ENCODE results near the gene CD276. TPM values are rescaled to one million over a fixed set of nuclear protein-coding genes. Genes with fewer than 3 reads are reported as not detected.
"Not testable (repeated sequence)": the region's sequence is repeated elsewhere in the genome, so short reads cannot be mapped to it uniquely, and the experiment has no call there.

CD276 gene
- polyA plus RNA-seq (ENCODE audit: insufficient read length in 10 of 10): 100 to 1,000 TPM; 105 to 175 (median 130) TPM
- long read RNA-seq, donor 1, partial matches to known transcripts: 11 of 16 reads
- long read RNA-seq, donor 1, other reads (novel, unspliced or antisense): 0 of 16 reads
- long read RNA-seq, donor 2, transcript CD276-202 (10 exons, 3,469 nt): major isoform, 6 of 12 reads
- long read RNA-seq, donor 2, partial matches to known transcripts: 5 of 12 reads
- long read RNA-seq, donor 2, other reads (novel, unspliced or antisense): 0 of 12 reads
- long read RNA-seq, donor 3: 0 reads
- long read RNA-seq, donor 4, partial matches to known transcripts: 40 of 43 reads
- long read RNA-seq, donor 4, other reads (novel, unspliced or antisense): 0 of 43 reads
- long read RNA-seq, donor 5, transcript CD276-202 (10 exons, 3,469 nt): major isoform, 6 of 49 reads
- long read RNA-seq, donor 5, partial matches to known transcripts: 41 of 49 reads
- long read RNA-seq, donor 5, other reads (novel, unspliced or antisense): 0 of 49 reads
- long read RNA-seq, donor 6, transcript CD276-202 (10 exons, 3,469 nt): major isoform, 10 of 16 reads
- long read RNA-seq, donor 6, partial matches to known transcripts: 6 of 16 reads
- long read RNA-seq, donor 6, other reads (novel, unspliced or antisense): 0 of 16 reads
- long read RNA-seq, donor 7, transcript CD276-202 (10 exons, 3,469 nt): major isoform, 6 of 12 reads
- long read RNA-seq, donor 7, partial matches to known transcripts: 6 of 12 reads
- long read RNA-seq, donor 7, other reads (novel, unspliced or antisense): 0 of 12 reads
- long read RNA-seq, donor 8, partial matches to known transcripts: 0 of 4 reads
- long read RNA-seq, donor 8, other reads (novel, unspliced or antisense): 0 of 4 reads
- long read RNA-seq, donor 9, partial matches to known transcripts: 5 of 6 reads
- long read RNA-seq, donor 9, other reads (novel, unspliced or antisense): 0 of 6 reads

DNA sequence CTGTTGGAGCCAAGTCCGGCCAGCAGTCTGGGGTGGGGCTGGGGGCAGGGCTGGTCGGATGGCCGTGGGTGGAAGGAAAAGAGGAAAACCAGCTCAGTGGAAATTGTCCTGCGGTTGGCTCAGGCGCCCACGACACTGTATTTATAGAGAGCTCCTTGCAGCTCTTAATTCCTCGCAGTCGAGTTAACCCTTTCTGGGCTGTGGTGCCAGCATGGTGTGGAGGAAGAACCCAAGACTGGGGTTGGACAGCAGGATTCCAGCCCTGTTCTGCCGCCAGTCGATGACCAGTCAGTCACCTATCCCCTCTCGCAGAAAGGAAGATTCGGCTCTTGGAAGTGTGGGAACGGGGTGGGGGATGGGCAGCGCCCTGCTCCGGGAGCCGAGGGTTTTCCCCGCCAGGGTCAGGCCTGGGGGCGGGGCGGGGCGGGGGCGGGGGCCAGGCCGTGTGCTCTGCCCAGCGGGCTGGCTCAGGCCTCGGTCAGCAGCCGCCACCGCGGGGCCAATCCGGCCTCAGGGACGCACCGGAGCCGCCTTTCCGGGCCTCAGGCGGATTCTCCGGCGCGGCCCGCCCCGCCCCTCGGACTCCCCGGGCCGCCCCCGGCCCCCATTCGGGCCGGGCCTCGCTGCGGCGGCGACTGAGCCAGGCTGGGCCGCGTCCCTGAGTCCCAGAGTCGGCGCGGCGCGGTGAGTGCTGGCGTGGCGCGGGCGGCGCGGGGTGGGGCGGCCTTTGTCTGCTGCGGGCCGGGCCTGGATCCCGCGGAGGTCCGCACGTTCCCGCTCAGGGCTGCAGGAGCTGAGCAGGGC, at the start of gene CD276:
TSS of gene CD276 (plus strand) at position 607 of the 804 bp plus-strand sequence. CDS start 15,257 bp downstream, outside the sequence.
- peak in 2 of 3 donors; percentile 76 to 87 for DNase-seq

DNA sequence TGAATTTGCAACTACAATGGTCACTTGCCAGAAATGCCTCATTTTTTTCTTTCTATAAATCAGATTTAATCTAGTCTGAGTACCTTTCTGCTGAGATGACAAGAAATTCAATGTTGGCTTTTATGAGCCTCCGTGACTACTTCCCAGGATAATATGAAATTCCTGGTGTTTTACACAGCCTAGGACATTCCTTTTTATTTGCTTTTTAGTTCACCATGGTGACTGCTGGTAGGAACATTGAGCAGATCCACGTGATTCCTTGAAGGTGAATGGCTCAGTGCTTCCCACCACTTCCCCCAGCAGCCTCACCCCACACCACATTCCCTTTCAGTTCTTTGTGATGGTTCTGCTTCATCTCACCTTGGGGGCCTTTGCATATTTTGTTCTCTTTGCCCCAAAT, 46.7 kb upstream of the CD276 start:
- no peak for DNase-seq

DNA sequence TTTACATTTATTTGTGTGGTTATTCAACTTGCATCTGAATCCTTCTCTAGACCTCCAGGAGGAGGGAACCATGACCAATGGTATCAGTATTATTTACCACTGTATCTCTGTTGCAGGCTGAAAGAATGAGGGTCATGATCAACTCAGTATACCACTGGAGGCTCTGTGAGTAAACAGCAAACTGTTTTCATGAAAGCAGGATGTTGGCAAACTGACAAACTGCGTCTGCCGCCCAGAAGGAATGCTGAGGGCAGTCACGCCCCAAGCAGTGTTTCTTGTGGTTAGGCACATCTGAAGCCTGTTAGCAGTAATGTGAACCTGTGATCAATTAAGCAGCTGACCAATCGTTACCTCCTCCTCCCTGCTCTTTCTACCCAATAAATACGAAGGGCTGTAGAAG, 44.7 kb upstream of the CD276 start:
- DNase-seq: not testable (repeated sequence)

DNA sequence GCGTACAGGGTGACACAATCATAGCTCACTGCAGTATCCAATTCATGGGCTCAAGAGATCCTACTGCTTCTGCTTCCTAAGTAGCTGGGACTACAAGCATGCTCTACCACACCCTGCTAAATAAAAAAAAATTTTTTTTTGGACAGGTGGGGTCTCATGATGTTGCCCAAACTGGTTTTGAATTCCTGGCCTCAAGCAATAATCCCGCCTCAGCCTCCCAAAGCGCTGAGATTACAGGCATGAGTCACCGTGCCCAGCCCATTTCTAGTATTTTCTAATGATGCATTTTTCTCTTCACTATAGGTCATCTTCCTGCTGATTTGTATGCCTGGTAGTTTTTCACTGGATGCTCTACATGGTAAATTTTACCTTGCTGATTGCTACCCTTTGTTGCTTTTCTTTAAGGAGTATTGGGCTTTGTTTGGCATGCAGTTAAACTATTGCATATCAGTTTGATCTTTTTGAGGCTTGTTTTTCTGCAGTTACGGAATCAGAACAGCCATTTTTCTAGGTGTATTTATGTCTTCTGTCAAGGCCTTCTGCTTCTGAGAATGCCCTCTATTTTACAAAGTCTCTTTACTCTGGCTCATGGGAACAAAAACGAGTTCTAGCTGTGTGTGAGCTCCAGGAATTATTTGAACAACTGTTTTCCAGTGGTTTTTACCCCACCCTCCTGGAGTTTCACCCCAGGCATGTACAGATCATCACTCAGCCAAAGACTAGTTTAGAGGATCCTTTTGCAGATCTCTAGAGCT, 36.7 kb upstream of the CD276 start:
- DNase-seq: no peak

DNA sequence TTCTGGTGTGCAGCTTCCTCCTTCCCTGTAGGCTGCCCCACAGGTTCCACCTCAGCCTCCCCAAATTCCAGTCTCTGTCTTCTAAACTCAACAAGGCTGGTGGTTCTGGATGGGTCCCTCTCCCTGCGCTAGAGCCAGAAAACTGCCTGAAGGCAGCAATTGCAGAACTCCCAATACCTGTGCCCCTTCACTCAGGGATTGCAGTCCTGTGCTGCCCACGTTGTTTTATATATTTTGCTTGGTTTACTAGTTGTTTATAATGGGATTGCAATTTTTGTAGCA, 36.2 kb upstream of the CD276 start:
- DNase-seq: no peak

DNA sequence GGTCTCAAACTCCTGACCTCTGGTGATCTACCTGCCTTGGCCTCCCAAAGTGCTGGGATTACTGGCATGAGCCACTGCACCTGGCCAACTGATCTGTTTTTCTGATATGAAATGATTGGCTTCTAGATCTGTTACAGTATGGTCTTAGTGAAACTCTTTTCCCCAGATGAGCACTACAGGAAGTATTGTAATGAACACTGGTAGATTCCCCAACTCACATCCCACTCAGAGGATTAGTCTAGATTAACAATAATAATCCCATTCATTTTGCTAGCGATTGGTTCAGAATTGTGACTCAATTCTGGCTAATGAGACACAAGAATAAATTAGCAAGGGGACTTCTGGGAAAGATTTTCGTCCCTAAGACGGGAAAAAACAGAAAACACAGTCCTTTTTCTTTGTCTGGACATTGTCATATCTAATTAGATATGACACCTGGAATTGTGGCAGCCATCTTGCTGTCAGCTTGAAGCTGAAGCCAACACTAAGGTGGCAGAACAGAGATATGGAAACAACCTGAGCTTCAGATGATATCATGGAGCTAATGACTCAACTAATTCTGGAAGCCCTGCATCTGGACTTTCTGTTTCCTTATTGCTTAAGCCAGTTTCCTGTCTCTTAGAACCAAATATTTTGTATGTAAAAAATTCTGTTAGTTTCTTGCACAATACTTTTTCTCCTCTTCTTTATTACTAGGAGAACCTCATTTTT, 33.6 kb upstream of the CD276 start:
- no peak for DNase-seq

DNA sequence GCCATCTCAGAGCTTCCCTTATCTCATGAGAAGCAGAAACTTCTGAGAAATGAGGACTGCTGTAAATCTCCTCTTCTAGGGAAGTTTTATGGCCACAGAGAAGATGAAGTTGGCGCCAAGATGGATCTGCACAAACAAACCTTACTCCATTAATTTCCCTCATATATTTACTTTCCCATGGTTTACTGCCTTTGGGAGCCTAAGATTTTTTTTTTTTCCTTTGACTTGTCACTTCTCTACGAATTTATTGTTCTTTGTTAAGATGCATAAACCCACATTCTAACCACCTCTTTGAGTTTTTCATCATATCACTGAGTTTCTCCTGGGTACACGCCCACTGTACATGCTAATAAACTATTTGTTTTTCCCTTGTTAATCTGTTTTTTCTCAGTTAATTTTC, 29.5 kb upstream of the CD276 start:
- DNase-seq: no peak

DNA sequence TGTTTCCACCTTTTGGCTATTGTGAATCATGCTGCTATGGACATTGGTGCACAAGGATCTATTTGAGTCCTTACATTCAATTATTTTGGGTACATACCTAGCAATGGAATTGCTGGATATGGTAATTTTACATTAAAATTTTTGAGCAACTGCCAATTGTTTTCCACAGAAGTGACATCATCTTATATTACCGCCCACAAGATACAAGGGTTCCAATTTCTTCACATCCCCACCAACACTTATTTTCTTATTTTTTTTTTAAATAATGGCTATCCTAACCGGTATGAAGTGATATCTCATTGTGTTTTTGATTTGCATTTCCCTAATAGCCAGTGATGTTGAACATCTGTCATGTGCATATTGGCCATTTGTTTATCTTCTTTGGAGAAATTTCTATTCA, 28.5 kb upstream of the CD276 start:
- no peak for DNase-seq

DNA sequence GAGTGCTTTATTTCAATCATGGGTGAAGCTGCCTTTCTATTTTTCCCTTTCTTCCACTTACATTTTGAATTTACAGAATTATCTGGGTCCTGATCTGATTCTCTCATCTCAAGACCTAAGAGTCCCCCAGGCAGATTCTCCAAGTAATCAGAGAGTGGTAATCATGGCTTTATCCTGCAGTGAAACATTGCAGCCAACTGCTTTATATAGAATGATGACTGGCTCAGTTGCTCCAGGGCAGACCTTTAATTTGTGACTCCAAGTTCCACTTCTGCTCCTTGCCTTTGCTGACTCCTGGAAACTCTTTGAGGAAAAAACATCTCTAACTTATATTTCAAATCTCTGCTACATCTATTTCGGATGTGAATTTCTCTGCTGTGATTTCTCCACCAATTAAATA, 25.5 kb upstream of the CD276 start:
- DNase-seq: no peak

DNA sequence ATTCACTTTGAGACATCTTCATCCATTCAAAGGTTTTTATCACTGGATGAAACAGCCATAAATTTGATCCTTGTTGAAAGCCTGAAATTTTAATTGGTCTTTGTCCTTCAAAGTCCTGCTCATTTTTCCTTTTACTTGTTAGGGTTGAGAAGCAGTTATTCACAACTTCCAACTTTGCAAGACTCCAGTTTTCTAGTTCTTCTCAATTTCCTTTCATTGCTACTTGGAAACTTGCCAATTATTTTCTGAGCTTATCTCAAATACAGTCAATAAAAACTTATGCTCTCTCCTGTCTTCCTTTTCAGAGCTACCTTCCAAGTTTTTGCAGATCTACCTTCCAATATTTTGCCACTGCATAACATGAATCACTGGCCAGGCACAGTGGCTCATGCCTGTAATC, 23.7 kb upstream of the CD276 start:
- no peak for DNase-seq

DNA sequence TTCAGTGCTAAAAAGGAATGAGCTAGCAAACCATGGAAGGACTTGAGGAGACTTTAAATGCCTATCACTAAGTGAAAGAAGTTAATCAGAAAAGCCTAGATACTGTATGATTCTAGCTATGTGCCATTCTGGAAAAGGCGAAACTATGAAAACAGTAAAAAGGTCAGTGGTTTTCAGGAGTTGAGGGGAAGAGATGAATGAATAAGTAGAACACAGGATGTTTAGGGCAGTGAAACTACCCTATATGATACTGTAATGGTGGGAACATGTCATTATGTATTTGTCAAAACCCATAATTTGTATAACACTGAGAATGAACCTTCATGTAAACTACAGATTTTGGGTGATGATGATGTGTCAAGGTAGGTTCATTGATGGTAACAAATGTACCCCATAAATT, 9.6 kb upstream of the CD276 start:
- no peak for DNase-seq

DNA sequence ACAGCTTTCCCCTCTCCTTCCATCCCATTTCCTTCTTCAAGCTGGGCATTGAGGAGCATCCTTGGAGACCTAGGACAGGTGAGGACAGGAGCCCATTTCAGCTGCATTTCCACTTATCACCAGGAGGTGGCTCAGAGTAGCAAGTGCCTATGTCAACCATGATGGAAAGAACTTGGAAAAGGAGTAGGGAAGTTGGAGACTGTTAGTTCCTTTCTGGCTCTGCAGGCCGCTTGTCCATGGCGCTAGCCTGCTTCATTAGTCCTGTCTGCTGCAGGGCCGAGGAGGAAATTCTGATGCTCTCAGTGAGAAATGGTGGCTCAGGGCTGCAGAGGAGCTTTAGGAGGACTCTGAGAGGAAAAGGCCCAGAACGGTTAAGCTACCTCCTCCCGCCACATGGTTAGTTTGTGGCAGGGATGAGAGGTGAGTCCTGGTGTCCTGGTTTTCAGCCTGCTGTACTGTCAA, 7.0 kb upstream of the CD276 start:
- DNase-seq: peak; percentile 55 to 87 (median 79)

DNA sequence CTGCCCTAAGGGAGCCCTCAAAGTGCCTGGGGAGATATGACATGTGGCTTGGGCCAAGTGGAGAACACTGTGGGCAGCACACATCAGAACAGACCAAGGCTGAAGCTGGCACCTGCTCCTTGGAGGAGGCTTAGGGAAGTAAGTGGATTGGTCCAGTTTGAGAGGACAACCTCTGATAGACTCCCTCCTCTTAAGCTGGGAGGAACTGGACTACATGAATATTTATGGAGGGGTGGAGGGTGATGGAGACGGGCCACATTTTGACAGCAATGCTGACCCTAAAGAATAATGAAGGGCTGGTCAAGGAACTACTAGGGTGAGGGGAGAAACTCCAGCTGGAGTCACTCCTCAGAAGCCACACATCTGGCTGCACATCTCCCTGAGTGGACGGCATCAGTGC, 6.5 kb upstream of the CD276 start:
- no peak for DNase-seq

DNA sequence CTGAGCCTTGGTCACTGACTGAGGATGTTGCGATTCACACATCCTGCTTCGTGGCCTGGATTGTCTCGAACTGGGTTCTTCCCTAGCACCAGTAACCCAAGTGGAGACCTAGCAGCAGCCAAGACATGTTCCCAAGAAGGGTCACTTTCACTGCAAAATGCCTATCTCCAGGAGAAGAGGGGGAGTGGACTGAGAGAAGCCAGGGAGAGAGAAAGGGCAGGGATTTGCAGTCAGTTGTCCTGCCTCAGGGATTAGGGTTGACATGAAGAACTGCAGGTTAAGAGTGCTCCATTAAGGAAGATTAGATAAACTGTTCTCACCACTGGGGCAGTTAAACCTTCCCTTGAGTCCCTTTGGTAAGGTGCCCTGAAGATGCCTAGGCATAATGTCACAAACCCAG, 5.7 kb upstream of the CD276 start:
- no peak for DNase-seq

DNA sequence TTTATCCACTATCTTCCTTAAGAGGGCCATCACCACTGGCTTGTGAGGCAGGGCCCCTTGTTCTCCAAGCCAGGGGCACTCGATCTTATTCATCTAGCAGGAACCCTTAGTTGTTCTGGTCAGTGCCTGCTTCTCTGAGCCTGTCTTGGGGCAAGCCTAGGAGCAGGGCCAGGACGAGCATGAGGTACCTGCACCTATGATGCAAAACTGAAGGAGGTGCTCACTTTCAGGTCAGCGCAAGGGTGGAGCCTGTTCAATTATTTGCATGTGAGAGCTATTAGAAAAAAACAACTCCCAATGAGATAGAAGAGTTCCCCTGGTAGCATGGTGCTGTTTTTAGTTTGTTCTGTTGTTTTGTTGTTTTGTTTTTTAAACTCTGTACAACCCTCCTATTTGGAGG, 5.0 kb upstream of the CD276 start:
- no peak for DNase-seq

DNA sequence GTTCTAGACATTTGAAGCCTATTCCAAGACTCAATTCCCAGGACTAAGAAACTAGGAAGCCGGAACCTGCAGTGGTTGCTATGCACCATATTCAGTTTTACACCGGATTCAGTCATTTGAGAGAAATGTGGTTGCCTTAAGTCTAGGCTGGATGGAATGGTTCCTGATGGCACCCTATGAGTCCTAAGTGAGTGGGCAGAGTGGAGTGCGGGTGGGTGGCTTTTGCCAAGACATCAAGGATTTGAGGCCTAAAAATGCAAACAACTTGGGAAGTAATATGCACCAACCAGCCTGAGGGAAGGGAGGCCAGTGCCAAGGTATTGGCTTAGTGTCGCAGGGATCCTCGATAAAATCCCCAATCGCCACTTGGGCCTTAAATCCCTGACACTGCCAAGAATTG, 4.2 kb upstream of the CD276 start:
- no peak for DNase-seq

DNA sequence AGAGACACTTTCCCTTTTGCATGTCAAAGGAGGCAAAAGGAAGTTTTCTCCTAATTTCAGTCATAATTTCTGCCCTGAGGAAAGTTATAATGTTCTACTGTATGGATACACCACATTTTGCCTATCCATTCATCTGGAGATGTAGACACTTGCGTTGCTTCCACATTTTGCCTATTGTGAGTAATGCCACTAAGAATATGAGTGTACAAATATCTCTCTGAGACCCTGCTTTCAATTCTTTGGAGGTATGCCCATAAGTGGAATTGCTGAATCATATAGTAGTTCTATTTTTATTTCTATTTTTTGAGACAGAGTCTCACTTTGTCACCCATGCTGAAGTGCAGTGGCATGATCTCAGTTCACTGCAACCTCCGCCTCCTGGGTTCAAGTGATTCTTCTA, 3.6 kb upstream of the CD276 start:
- no peak for DNase-seq

DNA sequence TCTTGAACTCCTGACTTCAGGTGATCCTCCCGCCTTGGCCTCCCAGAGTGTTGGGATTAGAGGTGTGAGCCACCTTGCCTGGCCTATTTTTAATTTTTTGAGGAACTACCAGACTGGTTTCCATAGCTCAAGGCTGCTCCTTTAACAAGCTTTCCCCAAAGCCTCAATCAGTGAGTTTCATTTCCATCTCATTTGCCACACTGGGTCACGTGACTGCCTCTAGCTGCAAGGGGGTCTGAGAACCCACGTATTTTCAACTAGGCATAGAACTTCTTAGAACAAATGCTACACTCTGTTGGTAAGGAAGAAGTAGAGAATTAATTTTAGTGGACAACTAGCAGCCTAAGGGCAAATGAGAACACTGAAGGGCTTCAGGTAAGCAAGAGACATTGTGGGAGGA, 3.1 kb upstream of the CD276 start:
- no peak for DNase-seq

DNA sequence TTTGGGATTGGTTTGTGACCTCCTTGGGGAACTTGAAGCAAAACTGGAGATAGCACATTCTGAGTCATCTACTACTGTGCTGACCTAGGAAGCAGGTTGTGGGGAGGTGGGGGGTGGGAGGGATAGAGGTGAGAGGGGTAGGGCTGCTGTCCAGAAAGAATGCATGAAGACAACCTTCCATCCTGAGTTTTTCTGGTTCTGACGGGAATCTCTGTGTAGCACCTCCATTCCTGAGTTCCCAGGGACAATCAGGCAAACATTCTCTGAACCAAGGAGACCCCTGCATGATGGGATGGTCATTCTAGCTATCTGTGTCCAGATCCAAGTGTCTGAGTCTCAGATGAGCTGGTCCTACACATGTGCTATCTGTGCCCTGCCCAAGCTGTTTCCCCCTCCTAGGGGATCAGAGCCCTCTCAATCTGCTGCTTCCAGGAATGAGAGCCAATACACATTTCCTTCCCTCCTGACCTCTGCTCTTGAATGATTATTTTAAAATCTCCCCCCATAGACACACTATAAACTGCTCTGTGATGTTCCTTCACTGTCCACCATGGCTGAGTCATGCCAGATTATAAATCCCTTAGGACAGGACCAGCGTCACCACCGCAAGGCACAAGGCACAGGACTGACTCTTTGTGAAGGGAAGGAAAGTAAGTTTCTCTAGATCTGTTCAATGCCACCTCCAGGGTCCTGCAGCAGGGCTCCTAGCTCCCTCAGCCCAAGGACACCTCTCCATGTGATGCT, 2.2 kb upstream of the CD276 start:
- DNase-seq: no peak

DNA sequence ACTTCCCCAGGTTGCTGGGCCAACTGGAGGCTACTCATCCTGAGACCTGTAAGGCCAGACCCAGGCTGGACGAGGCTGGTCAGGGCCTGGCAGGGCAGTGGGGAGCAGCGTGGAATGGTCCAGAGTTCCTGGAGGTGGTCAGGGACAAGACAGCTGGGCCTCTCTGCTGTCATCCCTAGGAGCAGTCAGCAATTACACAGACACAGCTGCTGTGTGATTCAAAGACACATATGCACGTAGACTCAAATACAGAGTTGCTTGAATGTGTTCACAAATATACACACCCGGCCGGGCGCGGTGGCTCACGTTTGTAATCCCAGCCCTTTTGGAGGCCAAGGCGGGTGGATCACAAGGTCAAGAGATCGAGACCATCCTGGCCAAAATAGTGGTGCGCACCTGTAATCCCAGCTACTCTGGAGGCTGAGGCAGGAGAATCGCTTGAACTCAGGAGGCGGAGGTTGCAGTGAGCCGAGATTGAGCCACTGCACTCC, 1.5 kb upstream of the CD276 start:
- DNase-seq: peak in 1 of 3 donors; percentile 41
